ENCODE measurements around the gene WDR43. TPM values are rescaled to one million over a fixed set of nuclear protein-coding genes. Genes with fewer than 3 reads are reported as not detected.

Gene WDR43
- total RNA-seq, 1 experiment from 2014 or later = 112 TPM

DNA sequence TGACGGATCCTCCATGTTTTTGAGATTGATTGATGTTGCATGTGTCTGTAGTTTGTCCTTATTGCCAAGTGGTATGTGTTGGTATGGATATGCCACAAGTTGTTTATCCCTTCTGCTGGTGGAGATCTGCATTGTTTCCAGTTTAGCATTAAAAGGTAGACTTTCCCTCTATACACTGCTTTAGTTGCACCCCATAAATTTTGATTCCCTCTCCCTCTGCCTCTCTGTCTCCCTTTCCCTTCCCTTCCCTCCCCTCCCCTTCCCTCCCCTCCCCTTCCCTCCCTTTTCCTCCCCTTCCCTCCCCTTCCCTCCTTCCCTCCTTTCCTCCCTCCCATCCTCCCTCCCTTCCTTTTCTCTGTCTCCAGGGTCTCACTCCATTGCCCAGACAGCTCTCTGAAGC is 68.0 kb downstream of the WDR43 start (continued):
- TF ChIP-seq, protein P1, sequence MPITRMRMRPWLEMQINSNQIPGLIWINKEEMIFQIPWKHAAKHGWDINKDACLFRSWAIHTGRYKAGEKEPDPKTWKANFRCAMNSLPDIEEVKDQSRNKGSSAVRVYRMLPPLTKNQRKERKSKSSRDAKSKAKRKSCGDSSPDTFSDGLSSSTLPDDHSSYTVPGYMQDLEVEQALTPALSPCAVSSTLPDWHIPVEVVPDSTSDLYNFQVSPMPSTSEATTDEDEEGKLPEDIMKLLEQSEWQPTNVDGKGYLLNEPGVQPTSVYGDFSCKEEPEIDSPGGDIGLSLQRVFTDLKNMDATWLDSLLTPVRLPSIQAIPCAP (CRISPR knock-in tag; IDR thresholded peaks at IDR 0.05) = no peak

DNA sequence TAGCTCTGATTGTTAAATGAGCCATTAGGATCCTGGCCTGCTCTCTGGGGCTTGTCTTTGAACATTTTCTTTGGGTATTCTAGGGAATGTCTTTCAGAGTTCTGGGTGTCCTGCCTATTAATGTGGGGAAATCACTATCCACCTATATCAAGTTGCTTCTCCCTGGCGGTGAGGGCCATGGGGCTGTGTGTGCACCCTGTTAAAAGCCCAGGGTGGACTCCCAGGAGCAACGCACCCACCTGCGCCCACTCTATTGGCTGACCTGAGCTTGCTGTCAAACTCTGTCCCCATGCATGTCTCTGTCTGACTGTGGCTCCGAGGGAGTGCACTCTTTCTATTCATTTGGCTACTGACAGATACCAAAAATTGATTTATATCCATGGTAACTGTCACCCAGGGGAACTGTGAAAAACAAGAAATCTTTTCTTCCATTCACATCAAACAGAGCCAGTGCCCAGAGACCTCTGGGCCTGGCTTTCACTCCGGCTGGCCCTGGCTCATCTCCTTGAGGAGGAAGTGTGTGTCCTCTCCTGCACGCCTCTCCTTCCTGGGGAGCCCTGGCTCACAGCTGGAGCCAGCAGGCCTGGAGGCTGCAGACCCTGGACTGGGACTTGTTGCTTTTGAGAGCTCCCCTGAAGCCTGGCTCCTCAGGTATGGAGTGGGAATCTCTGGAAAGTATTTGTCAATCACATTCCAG is 76.1 kb downstream of the WDR43 start:
- ATAC-seq (no peak), DNase-seq (ENCODE audit: low spot score) (no peak)
- Mint-ChIP-seq H3K4me3 (no peak overlapping the region), H3K9me3 (0 out of 2 replicates have a peak, but pooled peaks cover 2% of the 10 kb centered on the region), H3K4me1 (no peaks in the 10 kb centered on the region), H3K36me3 (no peaks in the 10 kb centered on the region), H3K27me3 (ENCODE audit: low read depth) (no peaks in the 10 kb centered on the region), H3K27ac (no peak overlapping the region)
- POLR2A ChIA-PET = no interaction called here
- TF ChIP-seq NR1H2 (CRISPR knock-in tag; IDR thresholded peaks at IDR 0.05) (no peak), NFE2L1 (CRISPR knock-in tag; IDR thresholded peaks at IDR 0.05) (no peak), ZNF232 (CRISPR knock-in tag; IDR thresholded peaks at IDR 0.05) (no peak), TEAD4 (CRISPR knock-in tag; IDR thresholded peaks at IDR 0.05) (no peak), TCF7 (CRISPR knock-in tag; IDR thresholded peaks at IDR 0.05; ENCODE audit: low read depth) (no peak), ZBTB21 (CRISPR knock-in tag; IDR thresholded peaks at IDR 0.05; ENCODE audit: borderline replicate concordance) (no peak), OVOL2 (CRISPR knock-in tag; IDR thresholded peaks at IDR 0.05; ENCODE audit: borderline replicate concordance) (no peak), TEAD1 (CRISPR knock-in tag; IDR thresholded peaks at IDR 0.05) (no peak), ZNF671 (CRISPR knock-in tag; IDR thresholded peaks at IDR 0.05) (no peak)
- TF ChIP-seq, protein P2, sequence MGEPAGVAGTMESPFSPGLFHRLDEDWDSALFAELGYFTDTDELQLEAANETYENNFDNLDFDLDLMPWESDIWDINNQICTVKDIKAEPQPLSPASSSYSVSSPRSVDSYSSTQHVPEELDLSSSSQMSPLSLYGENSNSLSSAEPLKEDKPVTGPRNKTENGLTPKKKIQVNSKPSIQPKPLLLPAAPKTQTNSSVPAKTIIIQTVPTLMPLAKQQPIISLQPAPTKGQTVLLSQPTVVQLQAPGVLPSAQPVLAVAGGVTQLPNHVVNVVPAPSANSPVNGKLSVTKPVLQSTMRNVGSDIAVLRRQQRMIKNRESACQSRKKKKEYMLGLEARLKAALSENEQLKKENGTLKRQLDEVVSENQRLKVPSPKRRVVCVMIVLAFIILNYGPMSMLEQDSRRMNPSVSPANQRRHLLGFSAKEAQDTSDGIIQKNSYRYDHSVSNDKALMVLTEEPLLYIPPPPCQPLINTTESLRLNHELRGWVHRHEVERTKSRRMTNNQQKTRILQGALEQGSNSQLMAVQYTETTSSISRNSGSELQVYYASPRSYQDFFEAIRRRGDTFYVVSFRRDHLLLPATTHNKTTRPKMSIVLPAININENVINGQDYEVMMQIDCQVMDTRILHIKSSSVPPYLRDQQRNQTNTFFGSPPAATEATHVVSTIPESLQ (CRISPR knock-in tag; IDR thresholded peaks at IDR 0.05) = no peak
- TF ChIP-seq, protein P3, sequence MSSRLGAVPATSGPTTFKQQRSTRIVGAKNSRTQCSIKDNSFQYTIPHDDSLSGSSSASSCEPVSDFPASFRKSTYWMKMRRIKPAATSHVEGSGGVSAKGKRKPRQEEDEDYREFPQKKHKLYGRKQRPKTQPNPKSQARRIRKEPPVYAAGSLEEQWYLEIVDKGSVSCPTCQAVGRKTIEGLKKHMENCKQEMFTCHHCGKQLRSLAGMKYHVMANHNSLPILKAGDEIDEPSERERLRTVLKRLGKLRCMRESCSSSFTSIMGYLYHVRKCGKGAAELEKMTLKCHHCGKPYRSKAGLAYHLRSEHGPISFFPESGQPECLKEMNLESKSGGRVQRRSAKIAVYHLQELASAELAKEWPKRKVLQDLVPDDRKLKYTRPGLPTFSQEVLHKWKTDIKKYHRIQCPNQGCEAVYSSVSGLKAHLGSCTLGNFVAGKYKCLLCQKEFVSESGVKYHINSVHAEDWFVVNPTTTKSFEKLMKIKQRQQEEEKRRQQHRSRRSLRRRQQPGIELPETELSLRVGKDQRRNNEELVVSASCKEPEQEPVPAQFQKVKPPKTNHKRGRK (CRISPR knock-in tag; IDR thresholded peaks at IDR 0.05; ENCODE audit: borderline replicate concordance) = no peak
- TF ChIP-seq, protein P4, sequence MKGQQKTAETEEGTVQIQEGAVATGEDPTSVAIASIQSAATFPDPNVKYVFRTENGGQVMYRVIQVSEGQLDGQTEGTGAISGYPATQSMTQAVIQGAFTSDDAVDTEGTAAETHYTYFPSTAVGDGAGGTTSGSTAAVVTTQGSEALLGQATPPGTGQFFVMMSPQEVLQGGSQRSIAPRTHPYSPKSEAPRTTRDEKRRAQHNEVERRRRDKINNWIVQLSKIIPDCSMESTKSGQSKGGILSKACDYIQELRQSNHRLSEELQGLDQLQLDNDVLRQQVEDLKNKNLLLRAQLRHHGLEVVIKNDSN (CRISPR knock-in tag; IDR thresholded peaks at IDR 0.05) = no peak
- TF ChIP-seq, protein P5, sequence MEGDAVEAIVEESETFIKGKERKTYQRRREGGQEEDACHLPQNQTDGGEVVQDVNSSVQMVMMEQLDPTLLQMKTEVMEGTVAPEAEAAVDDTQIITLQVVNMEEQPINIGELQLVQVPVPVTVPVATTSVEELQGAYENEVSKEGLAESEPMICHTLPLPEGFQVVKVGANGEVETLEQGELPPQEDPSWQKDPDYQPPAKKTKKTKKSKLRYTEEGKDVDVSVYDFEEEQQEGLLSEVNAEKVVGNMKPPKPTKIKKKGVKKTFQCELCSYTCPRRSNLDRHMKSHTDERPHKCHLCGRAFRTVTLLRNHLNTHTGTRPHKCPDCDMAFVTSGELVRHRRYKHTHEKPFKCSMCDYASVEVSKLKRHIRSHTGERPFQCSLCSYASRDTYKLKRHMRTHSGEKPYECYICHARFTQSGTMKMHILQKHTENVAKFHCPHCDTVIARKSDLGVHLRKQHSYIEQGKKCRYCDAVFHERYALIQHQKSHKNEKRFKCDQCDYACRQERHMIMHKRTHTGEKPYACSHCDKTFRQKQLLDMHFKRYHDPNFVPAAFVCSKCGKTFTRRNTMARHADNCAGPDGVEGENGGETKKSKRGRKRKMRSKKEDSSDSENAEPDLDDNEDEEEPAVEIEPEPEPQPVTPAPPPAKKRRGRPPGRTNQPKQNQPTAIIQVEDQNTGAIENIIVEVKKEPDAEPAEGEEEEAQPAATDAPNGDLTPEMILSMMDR (IDR thresholded peaks at IDR 0.05) = no peak
- TF ChIP-seq, protein P6, sequence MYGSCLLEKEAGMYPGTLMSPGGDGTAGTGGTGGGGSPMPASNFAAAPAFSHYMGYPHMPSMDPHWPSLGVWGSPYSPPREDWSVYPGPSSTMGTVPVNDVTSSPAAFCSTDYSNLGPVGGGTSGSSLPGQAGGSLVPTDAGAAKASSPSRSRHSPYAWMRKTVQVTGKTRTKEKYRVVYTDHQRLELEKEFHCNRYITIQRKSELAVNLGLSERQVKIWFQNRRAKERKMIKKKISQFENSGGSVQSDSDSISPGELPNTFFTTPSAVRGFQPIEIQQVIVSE (CRISPR knock-in tag; IDR thresholded peaks at IDR 0.05; ENCODE audit: borderline replicate concordance) = no peak
- TF ChIP-seq, protein P1 (CRISPR knock-in tag; IDR thresholded peaks at IDR 0.05) = no peak
- CTCF ChIA-PET = interaction anchor here (0.8 to 1.0 kb wide), 3 partner anchors 9 to 339 kb away, joined by 3 read pairs; no protein-coding TSS in a partner anchor

Measured in WTC11 (cell line).